Cardiac muscle cell (in vitro differentiated cells and primary cell): ENCODE results near the gene SHROOM2. TPM values are rescaled to one million over a fixed set of nuclear protein-coding genes. Genes with fewer than 3 reads are reported as not detected.

Source experiments
- DNase-seq, 2 donors: peaks; one replicate each; pipeline versions ENCODE4 v3.0.0 to v3.0.0-alpha.2; 2010 to 2017; ENCODE audit warnings: low read depth in 1 of 2, low spot score in 1 of 2
- H3K27ac ChIP-seq: fragments of 200-600 bp; sonication (generic); 2 replicates; pipeline ENCODE4 v1.5.1; 2016
- H3K27me3 ChIP-seq: fragments of 200-600 bp; sonication (generic); 2 replicates; pipeline ENCODE4 v1.6.0; 2016; ENCODE audit warnings: control low read depth
- H3K36me3 ChIP-seq: fragments of 200-600 bp; sonication (generic); 2 replicates; pipeline ENCODE4 v1.5.1; 2016; ENCODE audit warnings: control low read depth
- H3K4me1 ChIP-seq: fragments of 200-600 bp; sonication (generic); 2 replicates; pipeline ENCODE4 v1.8.1; 2017; ENCODE audit warnings: low read depth, mild to moderate bottlenecking, mixed run types
- H3K4me3 ChIP-seq: fragments of 200-600 bp; sonication (generic); 2 replicates; pipeline ENCODE4 v1.5.1; 2016; ENCODE audit warnings: mild to moderate bottlenecking
- H3K9me3 ChIP-seq: fragments of 200-600 bp; sonication (generic); 2 replicates; pipeline ENCODE4 v1.5.1; 2017; ENCODE audit warnings: low read depth, mild to moderate bottlenecking, control low read depth
- polyA plus RNA-seq: library from polyadenylated mRNA; unstranded; fragments of >200 nt; fragmentation: Nextera tagmentation; extraction: Ambion mirVana; gene quantifications from 2 replicates; pipeline ENCODE4 v1.2.1, GENCODE V29; 2016
- total RNA-seq: library from RNA; depleted of rRNA; stranded (reverse); fragments of >200 nt; gene quantifications from 2 replicates; pipeline ENCODE4 v1.2.3, GENCODE V29; 2016
- TF ChIP-seq, protein P1 (sequence below): IDR thresholded peaks from 2 replicates; pipeline ENCODE4 v1.5.1; 2012; ENCODE audit warnings: low read depth, mild to moderate bottlenecking, low read length

The SHROOM2 gene
- total and polyA plus RNA-seq, 2 experiments from 2014 or later = 14.8 to 32.9 TPM

DNA sequence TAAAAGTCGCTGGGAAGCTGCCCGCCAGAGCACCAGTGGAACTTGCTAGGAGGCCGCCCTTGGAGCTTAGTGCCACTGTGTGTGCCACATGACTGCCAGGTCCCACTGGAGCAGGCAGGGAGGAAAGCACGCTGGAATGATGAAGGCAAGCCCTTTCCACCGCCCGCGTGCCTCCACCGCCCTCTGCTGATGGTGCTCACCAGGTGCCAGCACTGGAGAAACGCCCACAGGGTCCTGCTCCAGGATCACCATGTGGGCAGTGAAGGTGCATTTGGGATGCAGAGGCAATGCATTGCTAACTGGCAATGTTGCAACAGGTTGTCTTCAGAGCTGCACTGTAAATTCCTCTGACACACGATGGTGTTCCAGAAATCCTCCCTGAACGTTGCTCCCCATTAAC, 76.3 kb downstream of the SHROOM2 start:
- Histone ChIP-seq H3K4me1 (peaks cover 36% of the 10 kb centered on the region), H3K36me3 (no peaks in the 10 kb centered on the region), H3K4me3 (no peak overlapping the region), H3K9me3 (no peaks in the 10 kb centered on the region), H3K27ac (peak overlapping the region; percentile 88), H3K27me3 (no peaks in the 10 kb centered on the region)
- DNase-seq = no peak
- TF ChIP-seq, protein P1, sequence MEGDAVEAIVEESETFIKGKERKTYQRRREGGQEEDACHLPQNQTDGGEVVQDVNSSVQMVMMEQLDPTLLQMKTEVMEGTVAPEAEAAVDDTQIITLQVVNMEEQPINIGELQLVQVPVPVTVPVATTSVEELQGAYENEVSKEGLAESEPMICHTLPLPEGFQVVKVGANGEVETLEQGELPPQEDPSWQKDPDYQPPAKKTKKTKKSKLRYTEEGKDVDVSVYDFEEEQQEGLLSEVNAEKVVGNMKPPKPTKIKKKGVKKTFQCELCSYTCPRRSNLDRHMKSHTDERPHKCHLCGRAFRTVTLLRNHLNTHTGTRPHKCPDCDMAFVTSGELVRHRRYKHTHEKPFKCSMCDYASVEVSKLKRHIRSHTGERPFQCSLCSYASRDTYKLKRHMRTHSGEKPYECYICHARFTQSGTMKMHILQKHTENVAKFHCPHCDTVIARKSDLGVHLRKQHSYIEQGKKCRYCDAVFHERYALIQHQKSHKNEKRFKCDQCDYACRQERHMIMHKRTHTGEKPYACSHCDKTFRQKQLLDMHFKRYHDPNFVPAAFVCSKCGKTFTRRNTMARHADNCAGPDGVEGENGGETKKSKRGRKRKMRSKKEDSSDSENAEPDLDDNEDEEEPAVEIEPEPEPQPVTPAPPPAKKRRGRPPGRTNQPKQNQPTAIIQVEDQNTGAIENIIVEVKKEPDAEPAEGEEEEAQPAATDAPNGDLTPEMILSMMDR = no peak

DNA sequence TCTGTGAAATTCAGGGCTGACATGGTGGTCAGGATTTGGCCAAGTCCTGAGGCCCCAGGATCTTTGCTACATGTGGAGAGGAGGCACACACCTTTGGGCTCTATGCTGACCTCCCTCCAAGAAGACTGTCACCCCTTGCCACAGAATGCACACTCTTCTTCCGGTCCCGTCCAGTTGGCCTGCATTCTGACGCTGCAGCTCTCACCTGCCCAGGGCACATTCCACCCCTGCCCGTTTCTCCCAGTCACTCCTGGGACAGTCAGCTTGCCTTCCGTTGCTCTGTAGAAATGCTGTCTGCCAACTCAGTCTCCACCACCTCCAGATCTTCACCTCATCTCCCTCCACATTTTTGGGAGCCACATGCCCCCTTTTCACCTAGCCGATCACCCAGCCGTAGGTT, 76.7 kb downstream of the SHROOM2 start:
- Histone ChIP-seq H3K4me3 (no peak overlapping the region), H3K36me3 (no peaks in the 10 kb centered on the region), H3K9me3 (no peaks in the 10 kb centered on the region), H3K27me3 (no peaks in the 10 kb centered on the region), H3K4me1 (peaks cover 41% of the 10 kb centered on the region), H3K27ac (peak overlapping the region; percentile 88)
- no peak for DNase-seq
- TF ChIP-seq, protein P1 = no peak

DNA sequence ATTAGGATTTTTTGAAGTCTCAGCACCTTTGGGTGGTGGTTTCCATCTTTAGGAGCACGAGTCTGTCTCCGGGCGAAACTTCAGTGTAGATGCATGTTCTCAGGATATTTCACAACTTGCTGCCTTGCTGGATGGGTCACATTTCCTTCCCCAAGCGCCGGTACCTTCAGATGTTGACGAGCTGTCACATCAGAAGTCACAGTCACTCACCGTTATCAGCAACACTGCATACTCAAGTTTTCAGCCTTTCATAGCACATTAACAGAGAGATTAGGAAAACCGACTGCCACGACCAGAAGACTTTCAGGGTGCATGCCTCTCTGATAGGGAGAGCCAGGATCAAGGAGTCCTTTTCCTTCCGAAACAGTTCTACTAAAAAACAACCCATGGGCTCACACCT, 77.8 kb downstream of the SHROOM2 start:
- Histone ChIP-seq H3K4me1 (peaks cover 41% of the 10 kb centered on the region), H3K36me3 (no peaks in the 10 kb centered on the region), H3K27ac (peak overlapping the region; percentile 88), H3K4me3 (no peak overlapping the region), H3K27me3 (no peaks in the 10 kb centered on the region), H3K9me3 (no peaks in the 10 kb centered on the region)
- TF ChIP-seq, protein P1 = no peak
- DNase-seq = peak in 1 of 2 donors; percentile 77

DNA sequence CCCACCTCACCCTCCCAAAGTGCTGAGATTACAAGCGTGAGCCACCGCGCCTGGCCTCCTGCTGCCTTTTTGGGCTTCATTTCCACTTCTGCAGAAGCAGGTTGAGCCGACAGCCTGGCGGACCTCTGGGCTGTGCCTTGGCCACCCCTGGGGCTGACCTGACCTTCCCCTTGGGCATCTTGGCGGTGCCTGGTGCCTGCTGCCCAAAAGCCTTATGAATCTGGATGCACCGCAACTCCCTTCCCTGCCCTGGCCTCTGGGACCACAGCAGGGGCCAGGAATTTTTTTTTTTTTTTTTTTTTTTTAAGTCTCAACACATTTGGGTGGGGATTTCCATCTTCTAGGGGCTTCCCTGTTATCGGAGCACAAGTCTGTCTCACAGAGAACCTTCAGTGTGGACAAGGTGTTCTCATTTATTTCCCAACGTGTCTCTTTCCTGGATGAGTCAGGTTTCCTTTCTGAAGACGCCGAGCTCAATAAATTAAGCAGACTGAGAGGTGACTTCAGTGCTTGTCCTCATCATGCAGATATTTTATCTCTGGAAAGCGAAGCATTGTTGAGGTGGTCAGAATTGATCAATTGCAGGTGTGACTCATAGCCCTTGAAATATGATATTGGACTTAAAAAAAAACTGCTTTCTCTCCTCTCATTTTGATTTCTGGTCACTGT, 79.7 kb downstream of the SHROOM2 start:
- peak overlapping the region; percentile 91 for H3K27ac ChIP-seq
- H3K27me3 ChIP-seq = no peaks in the 10 kb centered on the region
- no peak for DNase-seq
- TF ChIP-seq, protein P1 = no peak
- H3K4me3 ChIP-seq = no peak overlapping the region
- peaks cover 41% of the 10 kb centered on the region for H3K4me1 ChIP-seq
- H3K9me3 ChIP-seq = no peaks in the 10 kb centered on the region
- H3K36me3 ChIP-seq = no peaks in the 10 kb centered on the region

- peak overlapping the region; percentile 91 for H3K27ac ChIP-seq
- no peaks in the 10 kb centered on the region for H3K36me3 ChIP-seq
- no peak overlapping the region for H3K4me3 ChIP-seq
- no peaks in the 10 kb centered on the region for H3K27me3 ChIP-seq
- TF ChIP-seq, protein P1 = no peak
- peaks cover 41% of the 10 kb centered on the region for H3K4me1 ChIP-seq
- H3K9me3 ChIP-seq = no peaks in the 10 kb centered on the region
- DNase-seq = peak in 1 of 2 donors; percentile 41
Observed at GRCh38 chrX:9866633-9867032, 80.4 kb downstream of the SHROOM2 start.

GRCh38 chrX:9867226-9867625, 81.0 kb downstream of the SHROOM2 start:
- no peaks in the 10 kb centered on the region for H3K36me3 ChIP-seq
- no peak overlapping the region for H3K4me3 ChIP-seq
- TF ChIP-seq, protein P1 = no peak
- no peaks in the 10 kb centered on the region for H3K27me3 ChIP-seq
- DNase-seq = no peak
- no peaks in the 10 kb centered on the region for H3K9me3 ChIP-seq
- H3K4me1 ChIP-seq = peaks cover 41% of the 10 kb centered on the region
- H3K27ac ChIP-seq = peak overlapping the region; percentile 91
